ENCODE results near the gene RNASE13.

RNASE13 gene, protein sequence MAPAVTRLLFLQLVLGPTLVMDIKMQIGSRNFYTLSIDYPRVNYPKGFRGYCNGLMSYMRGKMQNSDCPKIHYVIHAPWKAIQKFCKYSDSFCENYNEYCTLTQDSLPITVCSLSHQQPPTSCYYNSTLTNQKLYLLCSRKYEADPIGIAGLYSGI

DNA sequence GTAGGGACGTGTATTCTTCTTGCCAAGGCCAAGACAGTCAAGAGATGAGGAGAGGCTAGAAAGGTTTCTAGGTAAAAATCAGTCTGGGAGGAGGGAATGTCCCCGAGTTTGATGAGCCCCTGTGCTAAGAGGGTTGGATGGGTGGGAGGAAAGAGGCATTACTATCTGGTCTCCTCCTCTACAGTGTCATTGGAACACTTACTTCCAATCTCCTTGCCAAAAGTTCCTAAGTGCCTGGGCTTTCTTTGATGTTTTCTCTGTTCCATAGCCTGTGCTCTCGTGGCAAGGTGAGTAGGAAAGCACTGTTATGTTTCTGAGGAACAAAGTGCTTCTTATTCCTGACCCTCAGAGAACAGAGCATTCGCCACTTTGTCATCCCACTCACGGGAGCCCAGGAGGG is at the start of gene RNASE13:
TSS of gene RNASE13 (minus strand) at position 101 of the 400 bp plus-strand sequence. CDS start 519 bp downstream, outside the sequence.
- no peak for DNase-seq
- ATAC-seq, result no peak

DNA sequence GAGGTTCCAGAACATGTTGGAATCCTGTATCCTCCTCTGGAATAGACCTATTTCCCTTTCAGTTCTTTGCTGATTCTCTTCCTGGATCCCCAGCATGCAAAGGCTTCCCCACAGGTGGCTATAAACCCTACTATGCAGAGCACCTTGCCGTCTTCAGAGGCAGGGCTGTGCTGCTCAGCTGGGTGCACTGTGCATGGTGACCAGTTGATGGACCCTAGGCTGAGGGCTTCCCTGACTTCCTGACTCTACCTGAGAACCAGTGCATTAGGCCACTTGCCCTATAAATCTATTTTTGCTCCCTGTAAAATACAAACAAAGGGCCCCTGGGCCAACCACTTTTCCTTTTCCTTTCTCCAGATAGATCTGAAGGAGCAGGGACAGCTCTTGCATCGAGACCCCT is 49.8 kb upstream of the RNASE13 start:
- ATAC-seq, result no peak
- DNase-seq, result no peak

DNA sequence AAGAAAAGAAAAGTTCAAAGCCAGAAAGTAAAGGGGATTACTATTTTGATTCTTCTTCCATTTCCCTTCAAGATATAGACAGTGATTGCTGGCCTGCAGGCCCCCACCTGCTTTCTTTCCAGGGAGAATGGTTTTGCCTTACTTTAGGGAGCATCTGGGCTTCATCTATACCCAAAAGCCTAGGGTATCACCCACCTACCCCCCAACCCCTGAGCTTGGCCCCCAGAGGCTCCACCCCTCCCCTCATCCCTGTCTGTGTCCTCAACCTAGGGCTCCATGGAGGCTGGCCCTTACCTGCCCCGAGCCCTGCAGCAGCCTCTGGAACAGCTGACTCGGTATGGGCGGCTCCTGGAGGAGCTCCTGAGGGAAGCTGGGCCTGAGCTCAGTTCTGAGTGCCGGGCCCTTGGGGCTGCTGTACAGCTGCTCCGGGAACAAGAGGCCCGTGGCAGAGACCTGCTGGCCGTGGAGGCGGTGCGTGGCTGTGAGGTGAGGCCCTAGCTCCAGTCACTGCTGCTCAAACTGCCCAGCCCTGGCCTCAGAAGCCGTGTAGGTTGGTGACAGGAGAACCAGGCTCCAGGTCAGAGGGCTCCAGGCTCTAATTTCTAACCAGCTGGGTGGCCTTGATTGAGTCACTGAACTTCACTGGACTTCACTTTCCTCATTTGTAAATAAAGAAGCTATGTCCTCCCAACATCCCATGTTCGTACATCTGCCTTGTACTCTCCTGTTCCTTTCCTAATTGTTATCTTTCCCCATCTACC is 49.1 kb upstream of the RNASE13 start:
- DNase-seq, result no peak
- no peak for ATAC-seq

DNA sequence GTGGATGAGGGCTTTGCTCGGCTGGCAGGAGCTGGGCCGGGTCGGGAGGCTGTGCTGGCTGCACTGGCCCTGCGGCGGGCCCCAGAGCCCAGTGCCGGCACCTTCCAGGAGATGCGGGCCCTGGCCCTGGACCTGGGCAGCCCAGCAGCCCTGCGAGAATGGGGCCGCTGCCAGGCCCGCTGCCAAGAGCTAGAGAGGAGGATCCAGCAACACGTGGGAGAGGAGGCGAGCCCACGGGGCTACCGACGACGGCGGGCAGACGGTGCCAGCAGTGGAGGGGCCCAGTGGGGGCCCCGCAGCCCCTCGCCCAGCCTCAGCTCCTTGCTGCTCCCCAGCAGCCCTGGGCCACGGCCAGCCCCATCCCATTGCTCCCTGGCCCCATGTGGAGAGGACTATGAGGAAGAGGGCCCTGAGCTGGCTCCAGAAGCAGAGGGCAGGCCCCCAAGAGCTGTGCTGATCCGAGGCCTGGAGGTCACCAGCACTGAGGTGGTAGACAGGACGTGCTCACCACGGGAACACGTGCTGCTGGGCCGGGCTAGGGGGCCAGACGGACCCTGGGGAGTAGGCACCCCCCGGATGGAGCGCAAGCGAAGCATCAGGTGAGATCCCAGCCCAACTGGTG is 47.0 kb upstream of the RNASE13 start:
- DNase-seq (no peak), ATAC-seq (no peak)

GRCh38 chr14:21078726-21079125 is 44.1 kb upstream of the RNASE13 start:
- ATAC-seq (no peak), DNase-seq (no peak)

DNA sequence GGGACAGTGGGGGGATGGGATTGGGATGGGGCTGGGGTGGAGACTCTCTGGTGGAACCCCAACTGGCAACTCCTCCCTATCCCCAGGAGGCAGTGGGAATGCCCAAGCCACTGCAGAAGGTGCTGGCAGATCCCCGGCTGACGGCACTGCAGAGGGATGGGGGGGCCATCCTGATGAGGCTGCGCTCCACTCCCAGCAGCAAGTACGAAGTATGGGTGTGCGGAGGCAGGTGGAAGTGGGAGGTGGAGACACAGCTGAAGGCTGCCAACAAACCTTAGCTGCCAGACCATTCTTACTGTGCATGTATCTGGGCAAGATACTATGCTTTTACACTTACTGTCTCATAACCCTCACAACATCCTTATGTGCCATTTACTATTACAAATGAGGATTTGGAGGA is 43.7 kb upstream of the RNASE13 start:
- DNase-seq (no peak), ATAC-seq (no peak)

GRCh38 chr14:21077672-21078071 is 43.1 kb upstream of the RNASE13 start:
- ATAC-seq (no peak), DNase-seq (no peak)

- ATAC-seq, result no peak
Observed at GRCh38 chr14:21075719-21076437, 41.3 kb upstream of the RNASE13 start.

GRCh38 chr14:21074398-21075272 is 40.0 kb upstream of the RNASE13 start:
- DNase-seq (no peak), ATAC-seq (no peak)

More at GRCh38 chr14:21075719-21076437, 41.3 kb upstream of the RNASE13 start:
- no peak for DNase-seq

GRCh38 chr14:21073921-21074320 is 39.3 kb upstream of the RNASE13 start:
- ATAC-seq, result no peak
- no peak for DNase-seq

- DNase-seq (no peak), ATAC-seq (no peak)
Observed at GRCh38 chr14:21072781-21073339, 38.3 kb upstream of the RNASE13 start.

GRCh38 chr14:21072031-21072473 is 37.4 kb upstream of the RNASE13 start:
- no peak for DNase-seq
- no peak for ATAC-seq

DNA sequence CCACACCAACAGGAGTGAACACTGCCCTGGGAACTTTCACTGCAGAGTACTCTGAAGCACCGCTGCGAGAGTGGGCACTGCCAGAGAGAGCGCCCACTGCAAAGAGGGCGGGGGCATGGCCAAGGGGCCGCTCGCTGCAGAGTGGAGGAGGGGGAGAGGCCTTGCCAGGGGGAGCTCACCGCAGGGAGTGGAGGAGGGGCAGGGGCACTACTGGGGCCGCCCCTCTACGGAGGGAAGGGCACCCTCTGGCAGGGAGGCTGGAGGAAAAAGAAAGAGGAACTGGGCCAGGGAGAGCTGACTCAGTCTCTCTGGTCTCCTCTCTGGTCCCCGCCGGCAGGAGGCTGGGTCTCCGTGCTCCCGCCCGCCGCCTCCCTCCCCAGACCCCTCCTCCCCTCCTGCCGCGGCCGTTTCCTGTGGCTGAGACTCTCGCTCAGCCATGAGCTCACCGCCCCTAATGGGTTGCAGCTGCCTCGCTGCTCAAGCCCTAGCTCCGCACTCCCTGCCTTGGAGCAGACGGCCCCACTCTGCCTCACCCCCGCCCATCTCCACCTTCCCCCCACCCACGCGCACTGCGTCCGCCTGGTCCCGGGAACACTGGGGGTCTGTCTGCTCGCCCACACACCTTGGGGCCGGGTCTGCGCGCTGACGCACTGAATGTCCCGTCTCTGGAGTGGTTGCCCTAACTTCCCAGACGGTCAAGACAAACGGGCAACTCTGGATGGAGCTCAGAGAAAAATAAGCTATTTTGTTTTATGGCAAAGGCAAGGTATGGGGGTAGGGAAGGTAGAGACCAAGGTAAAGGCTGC is 36.8 kb upstream of the RNASE13 start:
- ATAC-seq (peak; percentile 75), DNase-seq (peak; percentile 78)

DNA sequence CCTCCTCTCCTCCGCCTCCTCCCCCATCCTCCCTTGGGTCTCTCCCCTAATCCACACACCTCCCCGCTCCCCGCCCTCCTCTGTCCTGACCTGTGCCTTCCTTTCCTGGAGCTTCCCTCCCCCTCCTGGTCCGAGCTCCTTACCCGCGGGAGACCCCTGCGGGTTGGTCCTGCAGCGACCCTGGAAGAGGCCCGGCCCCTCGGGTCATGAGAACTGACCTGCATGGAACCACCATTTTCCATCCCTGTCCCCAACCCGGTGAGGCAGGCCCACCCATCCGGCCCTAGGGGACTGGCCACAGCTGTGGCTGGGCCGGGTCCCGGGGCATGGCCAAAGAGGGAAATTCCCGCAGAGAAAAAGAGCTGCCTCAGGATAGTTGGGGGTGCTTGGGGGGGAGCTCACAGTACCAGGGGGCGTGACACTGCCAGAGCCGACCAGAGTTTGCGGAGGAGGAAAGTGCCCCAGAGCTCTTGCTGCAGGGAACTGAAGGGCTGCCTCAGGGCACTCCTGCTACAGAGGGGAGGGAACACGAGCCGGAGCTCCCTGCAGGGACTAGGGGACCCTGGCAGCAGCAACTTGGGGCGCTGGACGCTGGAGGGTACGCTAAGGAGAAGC is 36.1 kb upstream of the RNASE13 start:
- ATAC-seq, result peak; percentile 28
- no peak for DNase-seq

- ATAC-seq (no peak), DNase-seq (no peak)
Observed at GRCh38 chr14:21070083-21070609, 35.5 kb upstream of the RNASE13 start, which contains the start of gene ARHGEF40. Gene ARHGEF40 (plus strand): TSS chr14:21070304. CDS start chr14:21070397, 93 bp downstream.

GRCh38 chr14:21069388-21070082 is 34.9 kb upstream of the RNASE13 start:
- ATAC-seq (no peak), DNase-seq (no peak)

GRCh38 chr14:21068521-21069387 is 34.1 kb upstream of the RNASE13 start:
- DNase-seq (peak; percentile 57), ATAC-seq (peak; percentile 53)
